ENCODE results near the gene HCN4.
"Not testable (repeated sequence)": the region's sequence is repeated elsewhere in the genome, so short reads cannot be mapped to it uniquely, and the experiment has no call there.

The HCN4 gene

DNA sequence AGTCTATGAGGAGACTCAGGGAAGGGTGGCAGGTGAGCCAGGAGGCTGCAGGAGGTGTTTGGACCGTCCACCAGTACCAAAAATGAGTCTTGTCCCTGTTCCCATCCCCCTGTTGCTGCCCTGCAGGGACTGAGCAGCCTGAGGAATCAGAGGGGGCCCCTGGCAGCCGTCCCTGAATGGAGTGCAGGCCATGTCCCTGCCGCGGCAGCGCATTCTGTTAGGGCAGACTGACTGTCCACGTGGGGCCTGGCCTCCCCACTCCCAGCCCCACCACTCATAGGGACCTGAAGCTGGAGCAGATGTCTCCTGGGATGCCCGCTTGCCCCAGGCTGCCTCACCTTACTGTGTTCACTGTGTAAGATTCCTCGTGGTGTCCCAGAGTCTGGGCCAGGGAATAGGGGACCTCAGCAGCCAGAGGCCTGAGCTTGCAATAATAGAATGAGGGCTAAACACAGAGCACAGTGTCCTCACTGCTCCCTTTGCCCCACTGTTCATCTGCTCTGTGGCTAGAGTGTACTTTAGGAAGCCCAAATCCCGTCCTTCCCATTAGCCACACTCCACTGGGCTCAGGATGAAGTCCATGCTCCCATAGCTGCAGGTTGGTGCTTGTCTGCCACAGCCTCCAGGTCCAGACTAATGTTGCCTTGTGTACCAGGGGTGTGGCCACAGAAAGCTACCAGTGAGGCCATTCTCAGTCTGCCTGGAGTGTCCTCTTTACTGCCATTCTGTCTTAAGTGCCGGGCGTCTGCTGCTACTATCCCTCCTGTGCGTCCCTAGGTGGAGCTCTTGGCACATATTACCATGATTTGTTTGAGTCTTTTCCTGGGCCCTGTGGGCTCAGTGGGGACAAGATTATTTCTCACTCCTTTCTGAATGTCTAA lies 63.2 kb downstream of the HCN4 start:
- TF ChIP-seq, protein P1, sequence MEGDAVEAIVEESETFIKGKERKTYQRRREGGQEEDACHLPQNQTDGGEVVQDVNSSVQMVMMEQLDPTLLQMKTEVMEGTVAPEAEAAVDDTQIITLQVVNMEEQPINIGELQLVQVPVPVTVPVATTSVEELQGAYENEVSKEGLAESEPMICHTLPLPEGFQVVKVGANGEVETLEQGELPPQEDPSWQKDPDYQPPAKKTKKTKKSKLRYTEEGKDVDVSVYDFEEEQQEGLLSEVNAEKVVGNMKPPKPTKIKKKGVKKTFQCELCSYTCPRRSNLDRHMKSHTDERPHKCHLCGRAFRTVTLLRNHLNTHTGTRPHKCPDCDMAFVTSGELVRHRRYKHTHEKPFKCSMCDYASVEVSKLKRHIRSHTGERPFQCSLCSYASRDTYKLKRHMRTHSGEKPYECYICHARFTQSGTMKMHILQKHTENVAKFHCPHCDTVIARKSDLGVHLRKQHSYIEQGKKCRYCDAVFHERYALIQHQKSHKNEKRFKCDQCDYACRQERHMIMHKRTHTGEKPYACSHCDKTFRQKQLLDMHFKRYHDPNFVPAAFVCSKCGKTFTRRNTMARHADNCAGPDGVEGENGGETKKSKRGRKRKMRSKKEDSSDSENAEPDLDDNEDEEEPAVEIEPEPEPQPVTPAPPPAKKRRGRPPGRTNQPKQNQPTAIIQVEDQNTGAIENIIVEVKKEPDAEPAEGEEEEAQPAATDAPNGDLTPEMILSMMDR (IDR thresholded peaks at IDR 0.05; ENCODE audit: low read depth, low read length) = peak; percentile 78
- peak; percentile 83 to 84 for DNase-seq (ENCODE audit: low read depth in 2 of 2)

DNA sequence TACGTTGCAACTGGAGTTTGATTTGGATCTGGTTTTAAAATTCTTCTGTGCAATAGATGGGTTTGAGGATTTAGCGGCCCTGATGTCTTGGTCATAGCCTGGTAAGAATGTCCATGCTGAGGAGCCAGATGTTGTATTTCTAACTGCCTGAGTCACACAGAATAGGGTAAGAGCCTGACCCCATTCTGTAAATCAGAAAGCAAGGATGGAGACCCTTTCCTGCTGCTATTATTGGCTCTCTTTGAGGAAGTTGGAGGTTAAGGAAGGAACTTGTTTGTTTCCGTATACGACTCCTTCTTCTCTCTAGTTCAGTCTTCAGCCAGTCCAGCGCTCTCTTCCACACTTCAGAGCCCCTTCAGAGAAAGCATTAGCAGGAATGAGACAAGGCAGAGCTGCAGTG lies 65.1 kb downstream of the HCN4 start:
- TF ChIP-seq, protein P1 (IDR thresholded peaks at IDR 0.05; ENCODE audit: low read depth, low read length) = no peak
- no peak for DNase-seq (ENCODE audit: low read depth in 2 of 2)
- H3K4me3 ChIP-seq (replicated peaks in 1 of 2; ENCODE audit: low read depth in 2 of 2, low read length in 2 of 2) = no peak overlapping the region

More for the DNA sequence above, 63.2 kb downstream of the HCN4 start:
- H3K4me3 ChIP-seq (replicated peaks in 1 of 2; ENCODE audit: low read depth in 2 of 2, low read length in 2 of 2) = no peak overlapping the region

DNA sequence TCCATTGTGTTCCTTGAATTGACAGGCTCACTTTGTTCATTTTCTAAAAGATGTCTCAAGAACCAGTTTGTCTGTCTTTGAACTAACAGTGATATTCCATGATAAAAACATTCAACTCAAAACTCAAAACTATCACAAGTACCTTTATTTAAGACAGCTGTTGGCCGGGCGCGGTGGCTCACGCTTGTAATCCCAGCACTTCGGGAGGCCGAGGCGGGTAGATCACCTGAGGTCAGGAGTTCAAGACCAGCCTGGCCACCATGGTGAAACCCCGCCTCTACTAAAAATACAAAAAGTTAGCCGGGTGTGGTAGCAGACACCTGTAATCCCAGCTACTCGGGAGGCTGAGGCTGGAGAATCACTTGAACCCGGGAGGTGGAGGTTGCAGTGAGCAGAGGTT lies 68.5 kb downstream of the HCN4 start:
- DNase-seq (ENCODE audit: low read depth in 2 of 2); H3K4me3 ChIP-seq (replicated peaks in 1 of 2; ENCODE audit: low read depth in 2 of 2, low read length in 2 of 2): not testable (repeated sequence)

DNA sequence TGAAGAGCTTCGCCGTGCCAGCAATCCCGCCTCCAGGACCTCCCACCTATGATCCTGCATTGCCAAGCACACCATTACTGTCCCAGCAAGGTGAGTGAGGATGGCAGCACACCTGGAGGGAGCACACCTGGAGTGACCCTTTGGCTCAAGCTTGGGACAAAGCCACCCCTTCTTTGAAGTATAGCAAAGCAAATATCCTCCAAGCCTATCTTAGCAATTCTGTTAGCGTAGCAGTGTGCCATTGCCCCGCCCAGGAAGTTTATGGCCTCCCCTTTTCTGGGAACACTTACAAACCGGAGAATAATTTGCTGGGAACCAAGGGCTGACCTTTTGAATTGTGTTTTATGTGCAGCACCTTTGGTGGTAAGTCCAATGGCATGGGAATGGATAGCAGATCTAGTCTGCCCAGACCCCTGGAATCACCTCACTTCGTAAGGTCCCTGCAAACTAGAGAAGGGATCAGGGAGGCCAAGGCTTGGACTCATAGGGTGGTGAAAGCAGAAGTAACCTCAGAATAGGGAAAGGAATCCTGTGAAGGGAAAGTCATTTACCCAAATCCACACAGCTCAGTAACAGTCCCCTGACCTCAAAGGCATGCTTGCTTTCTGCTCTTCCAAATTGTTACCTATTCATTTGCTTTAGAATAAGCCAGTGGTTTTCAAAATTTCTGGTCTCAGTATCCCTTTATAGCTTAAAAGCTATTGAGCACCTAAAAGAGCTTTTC lies 70.1 kb downstream of the HCN4 start:
- no peak for DNase-seq (ENCODE audit: low read depth in 2 of 2)
- TF ChIP-seq, protein P1 (IDR thresholded peaks at IDR 0.05; ENCODE audit: low read depth, low read length) = no peak

DNA sequence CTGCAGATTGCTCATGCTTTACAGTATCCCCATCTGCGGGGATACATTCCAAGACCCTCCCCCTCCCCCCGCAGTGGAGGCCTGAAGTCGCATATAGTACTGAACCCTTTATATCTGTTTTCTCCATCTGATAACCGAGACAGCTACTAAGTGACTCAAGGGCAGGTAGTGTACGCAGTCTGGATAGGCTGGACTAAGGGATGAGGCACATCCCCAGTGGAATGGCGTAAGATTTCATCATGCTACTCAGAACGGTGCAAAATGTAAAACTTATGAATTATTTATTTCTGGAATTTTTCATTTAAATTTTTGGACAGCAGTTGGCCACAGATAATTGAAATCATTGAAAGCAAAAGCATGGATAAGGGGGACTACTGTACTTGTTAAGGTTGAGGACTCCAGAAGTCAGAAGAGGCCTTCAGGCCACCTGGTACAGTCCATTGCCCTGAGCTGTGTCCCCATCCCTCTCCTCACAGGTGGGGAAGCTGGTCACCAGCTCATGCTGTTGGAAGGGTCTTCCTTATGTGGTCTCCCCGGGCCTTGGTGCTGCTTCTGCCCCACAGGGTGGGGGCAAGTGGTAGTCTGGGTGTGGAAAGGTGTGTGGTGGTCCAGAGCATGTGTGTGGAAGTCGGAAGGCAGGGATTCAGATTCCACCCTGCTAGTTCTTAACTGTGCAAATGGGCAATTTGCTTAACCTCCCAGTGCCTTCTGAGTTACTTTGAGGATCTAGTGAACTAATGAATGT lies 72.0 kb downstream of the HCN4 start:
- DNase-seq (ENCODE audit: low read depth in 2 of 2) = no peak
- TF ChIP-seq, protein P1 (IDR thresholded peaks at IDR 0.05; ENCODE audit: low read depth, low read length) = no peak

More for the DNA sequence above, 70.1 kb downstream of the HCN4 start:
- H3K4me3 ChIP-seq (replicated peaks in 1 of 2; ENCODE audit: low read depth in 2 of 2, low read length in 2 of 2) = no peak overlapping the region

DNA sequence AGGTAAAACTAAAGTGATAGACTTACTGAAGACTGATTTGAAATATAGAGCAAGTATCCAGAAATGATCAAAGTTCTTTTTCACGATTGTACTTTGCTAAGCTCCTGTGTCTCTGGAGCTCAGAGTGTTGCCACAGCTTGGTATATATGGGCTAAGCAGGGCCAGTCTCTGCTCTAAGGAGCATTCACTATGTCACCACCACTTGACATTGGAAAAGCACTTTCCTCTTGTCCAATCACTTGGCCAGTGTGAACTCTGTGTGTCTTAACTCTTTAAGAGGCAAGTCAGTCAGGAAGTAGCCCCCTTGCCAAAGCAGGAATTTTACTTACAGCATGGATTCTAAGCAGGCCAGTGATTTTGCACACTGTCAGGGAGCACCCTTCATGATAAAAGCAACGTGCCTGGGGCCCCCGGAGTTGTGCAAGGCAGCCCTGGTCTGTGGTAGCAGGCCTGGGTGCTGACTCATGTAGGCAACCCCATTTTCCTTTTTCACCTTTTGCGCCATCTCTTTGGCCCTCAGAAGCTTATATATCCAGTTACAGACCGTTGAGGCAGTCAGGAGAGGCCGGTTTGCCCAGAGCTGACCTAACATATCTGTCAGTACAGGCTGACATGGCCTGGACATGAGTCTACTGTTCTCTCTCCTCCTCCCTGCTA lies 73.0 kb downstream of the HCN4 start:
- no peak overlapping the region for H3K4me3 ChIP-seq (replicated peaks in 1 of 2; ENCODE audit: low read depth in 2 of 2, low read length in 2 of 2)
- TF ChIP-seq, protein P1 (IDR thresholded peaks at IDR 0.05; ENCODE audit: low read depth, low read length) = no peak
- peak; percentile 37 to 54 for DNase-seq (ENCODE audit: low read depth in 2 of 2)

More for the DNA sequence above, 72.0 kb downstream of the HCN4 start:
- H3K4me3 ChIP-seq (replicated peaks in 1 of 2; ENCODE audit: low read depth in 2 of 2, low read length in 2 of 2) = no peak overlapping the region

Measured in cardiac fibroblast (primary cell).